Ovary (tissue), 3 donors: ENCODE measurements around the gene ERRFI1.

ENCODE experiments used
- CTCF ChIP-seq, 3 donors: fragments of 450-650 bp in 2 of 3; fragments of 200-600 bp in 1 of 3; IDR thresholded peaks; one replicate each; pipeline versions ENCODE4 v1.5.1 to v1.8.0; 2016 to 2022; ENCODE audit warnings: antibody characterized with exemption in 3 of 3, mild to moderate bottlenecking in 1 of 3
- EP300 ChIP-seq: sonication (generic); formaldehyde crosslinking; IDR thresholded peaks from one replicate; pipeline ENCODE4 v1.6.1; 2017; ENCODE audit warnings: antibody characterized with exemption
- POLR2A ChIP-seq: fragments of 450-650 bp; IDR thresholded peaks from one replicate; pipeline ENCODE4 v1.6.1; 2017; ENCODE audit warnings: antibody characterized with exemption, mild to moderate bottlenecking, moderate library complexity
- donor health status: DM: no; HTN: no; CAD: no.

- no peak for TF ChIP-seq CTCF (IDR thresholded peaks at IDR 0.05)
- TF ChIP-seq POLR2A = no peak
- TF ChIP-seq EP300 = no peak
These were observed 61.6 kb downstream of the ERRFI1 start for GRCh38 chr1:7964476-7964875.
